PC-3 (cell line): ENCODE data around the gene KRTAP10-2. TPM values are rescaled to one million over a fixed set of nuclear protein-coding genes. Genes with fewer than 3 reads are reported as not detected.

Source experiments
- ATAC-seq: fragments of 200-7000 bp; cut with Tn5 transposase; 2 replicates; pipeline ENCODE4 v1.9.1; 2020; ENCODE audit warnings: mild to moderate bottlenecking, moderate library complexity
- BruUV-seq: library from RNA; stranded (reverse); fragments of 400-500 nt; replicated peaks from 2 replicates; lab custom pipeline; 2021; lab: Mats Ljungman, UMichigan
- CTCF ChIA-PET: fragments of 300-600 bp; sonication (Branson Sonifier 250); formaldehyde crosslinking; loops from one replicate; lab custom pipeline; 2022; ENCODE audit warnings: antibody characterized with exemption; lab: Charles Lee
- POLR2A ChIA-PET: fragments of 300-600 bp; sonication (Branson Sonifier 250); formaldehyde crosslinking; loops from one replicate; lab custom pipeline; 2022; ENCODE audit warnings: antibody characterized with exemption; ENCODE audit not compliant: unreplicated experiment; lab: Charles Lee
- DNase-seq: peaks from one replicate; pipeline ENCODE4 v3.0.0-alpha.2; 2015
- H2AFZ ChIP-seq: fragments of 300-600 bp; sonication (generic); 2 replicates; pipeline ENCODE4 v1.6.0; 2016; ENCODE audit warnings: antibody characterized with exemption, low read length
- H3F3A ChIP-seq: fragments of 300-600 bp; sonication (generic); one replicate; pipeline ENCODE4 v1.6.0; 2017; ENCODE audit warnings: antibody characterized with exemption, low read length, control low read depth, mild to moderate bottlenecking; ENCODE audit not compliant: unreplicated experiment
- H3K27ac ChIP-seq: fragments of 300-600 bp; sonication (generic); 2 replicates; pipeline ENCODE4 v1.5.1; 2016; ENCODE audit warnings: mild to moderate bottlenecking, low read length
- H3K27me3 ChIP-seq: fragments of 300-600 bp; sonication (generic); 2 replicates; pipeline ENCODE4 v1.6.1; 2016; ENCODE audit warnings: low read length, mixed read lengths
- H3K36me3 ChIP-seq: fragments of 300-600 bp; sonication (generic); 2 replicates; pipeline ENCODE4 v1.6.1; 2016; ENCODE audit warnings: low read depth, mixed run types, low read length, mixed read lengths
- H3K4me1 ChIP-seq: fragments of 300-600 bp; sonication (generic); 2 replicates; pipeline ENCODE4 v1.5.1; 2016; ENCODE audit warnings: low read length; ENCODE audit not compliant: insufficient read depth
- H3K4me2 ChIP-seq: fragments of 300-600 bp; sonication (generic); 2 replicates; pipeline ENCODE4 v1.6.0; 2016; ENCODE audit warnings: low read length
- H3K4me3 ChIP-seq: fragments of 300-600 bp; sonication (generic); 2 replicates; pipeline ENCODE4 v1.5.1; 2016; ENCODE audit warnings: mild to moderate bottlenecking, low read length, mixed read lengths
- H3K79me2 ChIP-seq: fragments of 300-600 bp; sonication (generic); 2 replicates; pipeline ENCODE4 v1.6.1; 2017; ENCODE audit warnings: low read length, mixed read lengths
- H3K9ac ChIP-seq: fragments of 300-600 bp; sonication (generic); 2 replicates; pipeline ENCODE4 v1.6.0; 2016; ENCODE audit warnings: mild to moderate bottlenecking, low read length
- H3K9me2 ChIP-seq: fragments of 300-600 bp; sonication (generic); replicated peaks from 2 replicates; pipeline ENCODE4 v1.6.1; 2016; ENCODE audit warnings: mixed run types, low read length, mixed read lengths
- H3K9me3 ChIP-seq: fragments of 300-600 bp; sonication (generic); 2 replicates; pipeline ENCODE4 v1.6.1; 2016; ENCODE audit warnings: low read length, mixed read lengths
- H4K20me1 ChIP-seq: fragments of 300-600 bp; sonication (generic); 2 replicates; pipeline ENCODE4 v1.6.1; 2016; ENCODE audit warnings: low read length, mixed read lengths
- EZH2 ChIP-seq: fragments of 300-600 bp; sonication (generic); IDR thresholded peaks from one replicate; pipeline ENCODE4 v1.6.1; 2017; ENCODE audit warnings: antibody characterized with exemption, mild to moderate bottlenecking, low read length; ENCODE audit not compliant: unreplicated experiment
- EZH2phosphoT487 ChIP-seq: fragments of 300-600 bp; sonication (generic); IDR thresholded peaks from 2 replicates; pipeline ENCODE4 v1.6.1; 2018; ENCODE audit warnings: mild to moderate bottlenecking, antibody characterized with exemption, low read length, borderline replicate concordance
- intact Hi-C: fragments of 100-400 bp; cut with micrococcal nuclease; formaldehyde crosslinking; loops from 2 replicates; pipeline ENCODE4 v1.9.0; 2023
- total RNA-seq: library from RNA; depleted of rRNA; stranded (reverse); fragments of >200 nt; gene quantifications from 2 replicates; pipeline ENCODE4 v1.2.3, GENCODE V29; 2014
- TF ChIP-seq, protein P1 (sequence below): fragments of 300-600 bp; sonication (generic); conservative IDR thresholded peaks from 2 replicates; pipeline ENCODE4 v1.5.1; 2017; ENCODE audit warnings: antibody characterized with exemption, low read depth, mild to moderate bottlenecking, low read length

KRTAP10-2 gene
- total RNA-seq, 1 experiment from 2014 or later: not detected

DNA sequence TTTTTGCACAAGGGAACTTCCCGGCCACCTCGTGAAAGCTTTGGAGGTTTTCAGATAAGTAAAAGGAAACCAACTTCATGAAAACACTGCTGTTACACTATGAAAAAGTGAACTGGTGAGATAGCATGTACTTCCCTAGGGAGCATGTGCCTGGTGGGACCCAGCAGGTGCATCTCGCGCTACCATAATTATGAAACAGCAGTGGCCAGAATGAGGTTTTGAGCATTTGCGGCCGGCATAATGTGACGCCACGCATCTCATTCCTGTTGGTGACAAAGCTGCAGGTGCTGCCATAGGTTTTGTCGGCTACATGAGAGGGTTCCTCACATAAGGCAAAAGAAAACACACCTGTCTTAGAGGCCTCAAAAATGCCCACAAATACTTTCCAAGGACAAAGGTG is 5.6 kb upstream of the KRTAP10-2 start:
- Histone ChIP-seq H4K20me1 (no peaks in the 10 kb centered on the region), H3K4me2 (no peak overlapping the region), H2AFZ (no peak overlapping the region), H3K27me3 (no peaks in the 10 kb centered on the region), H3K27ac (no peak overlapping the region), H3K9me2 (no peaks in the 10 kb centered on the region), H3F3A (no peaks in the 10 kb centered on the region), H3K4me3 (no peak overlapping the region), H3K79me2 (no peaks in the 10 kb centered on the region), H3K4me1 (no peaks in the 10 kb centered on the region), H3K9me3 (no peaks in the 10 kb centered on the region), H3K9ac (no peak overlapping the region), H3K36me3 (no peaks in the 10 kb centered on the region)
- BruUV-seq: no TSS peak
- POLR2A ChIA-PET: no interaction called here
- no peak for TF ChIP-seq EZH2phosphoT487
- no peak for TF ChIP-seq EZH2
- TF ChIP-seq, protein P1, sequence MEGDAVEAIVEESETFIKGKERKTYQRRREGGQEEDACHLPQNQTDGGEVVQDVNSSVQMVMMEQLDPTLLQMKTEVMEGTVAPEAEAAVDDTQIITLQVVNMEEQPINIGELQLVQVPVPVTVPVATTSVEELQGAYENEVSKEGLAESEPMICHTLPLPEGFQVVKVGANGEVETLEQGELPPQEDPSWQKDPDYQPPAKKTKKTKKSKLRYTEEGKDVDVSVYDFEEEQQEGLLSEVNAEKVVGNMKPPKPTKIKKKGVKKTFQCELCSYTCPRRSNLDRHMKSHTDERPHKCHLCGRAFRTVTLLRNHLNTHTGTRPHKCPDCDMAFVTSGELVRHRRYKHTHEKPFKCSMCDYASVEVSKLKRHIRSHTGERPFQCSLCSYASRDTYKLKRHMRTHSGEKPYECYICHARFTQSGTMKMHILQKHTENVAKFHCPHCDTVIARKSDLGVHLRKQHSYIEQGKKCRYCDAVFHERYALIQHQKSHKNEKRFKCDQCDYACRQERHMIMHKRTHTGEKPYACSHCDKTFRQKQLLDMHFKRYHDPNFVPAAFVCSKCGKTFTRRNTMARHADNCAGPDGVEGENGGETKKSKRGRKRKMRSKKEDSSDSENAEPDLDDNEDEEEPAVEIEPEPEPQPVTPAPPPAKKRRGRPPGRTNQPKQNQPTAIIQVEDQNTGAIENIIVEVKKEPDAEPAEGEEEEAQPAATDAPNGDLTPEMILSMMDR: no peak
- ATAC-seq (no peak), DNase-seq (no peak)
- intact Hi-C loops: no loop called here
- CTCF ChIA-PET: no interaction called here

DNA sequence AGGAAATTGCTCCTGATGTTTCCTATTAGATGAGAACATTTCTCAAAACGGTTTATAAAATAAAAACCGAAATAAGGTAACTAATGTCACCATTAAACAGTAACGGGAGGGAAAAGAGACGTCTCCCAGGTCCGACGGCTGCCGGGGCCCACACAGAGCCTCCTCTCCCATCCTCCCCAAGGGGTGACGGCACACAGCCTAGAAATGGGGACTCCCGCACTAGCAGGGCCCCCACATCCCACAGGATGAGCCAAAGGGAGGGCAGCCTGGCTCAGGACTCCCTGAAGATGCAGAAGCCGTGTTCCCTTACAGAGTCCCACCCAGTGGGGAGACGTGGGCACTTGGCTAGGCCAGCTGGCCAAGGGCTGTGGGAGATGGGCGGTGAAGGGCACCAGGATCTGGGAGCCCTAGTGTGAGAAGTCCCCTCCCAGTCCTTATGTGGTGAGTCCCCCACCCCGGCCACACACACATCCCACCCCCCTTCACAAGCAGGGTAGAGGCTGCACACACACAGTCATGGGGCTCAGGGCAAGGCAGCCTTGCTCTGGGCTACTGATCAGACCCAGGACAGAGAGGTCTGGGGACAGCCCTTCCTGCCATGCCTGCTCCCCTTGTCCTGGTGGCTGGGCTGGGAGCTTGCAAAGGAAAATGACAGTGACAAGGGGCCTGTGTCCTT is 4.0 kb upstream of the KRTAP10-2 start:
- Histone ChIP-seq H3F3A (no peaks in the 10 kb centered on the region), H3K27me3 (no peaks in the 10 kb centered on the region), H3K27ac (no peak overlapping the region), H3K4me3 (no peak overlapping the region), H2AFZ (no peak overlapping the region), H3K9me3 (no peaks in the 10 kb centered on the region), H3K4me2 (no peak overlapping the region), H4K20me1 (no peaks in the 10 kb centered on the region), H3K36me3 (no peaks in the 10 kb centered on the region), H3K79me2 (no peaks in the 10 kb centered on the region), H3K9ac (no peak overlapping the region), H3K4me1 (no peaks in the 10 kb centered on the region), H3K9me2 (no peaks in the 10 kb centered on the region)
- TF ChIP-seq EZH2phosphoT487: no peak
- TF ChIP-seq EZH2: no peak
- TF ChIP-seq, protein P1: no peak
- no TSS peak for BruUV-seq
- no peak for DNase-seq
- ATAC-seq: no peak
- ChIA-PET POLR2A (no interaction called here), CTCF (no interaction called here)
- intact Hi-C loops: no loop called here

DNA sequence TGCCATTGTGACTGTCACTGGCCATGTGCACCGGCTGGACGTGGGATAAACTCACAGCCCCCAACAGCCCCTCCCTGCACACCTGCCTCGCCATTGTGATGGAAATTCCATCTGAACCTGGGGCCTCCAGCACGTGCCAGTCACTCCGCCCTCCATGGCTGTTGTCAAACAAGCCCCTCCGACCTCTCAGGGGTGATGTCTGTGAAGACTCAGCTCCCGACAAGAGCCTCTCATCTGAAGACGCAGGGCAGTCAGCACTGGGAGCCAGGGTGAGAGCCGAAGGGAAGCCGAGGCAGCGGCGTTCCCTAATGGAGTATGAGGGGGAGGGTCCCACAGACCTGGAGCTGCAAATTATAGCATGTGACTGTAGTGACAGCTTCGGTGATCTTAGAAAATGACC is 1.4 kb upstream of the KRTAP10-2 start:
- DNase-seq: no peak
- no peak for ATAC-seq
- ChIA-PET CTCF (no interaction called here), POLR2A (interaction anchor here (0.5 kb wide), 1 partner anchor 139 kb away, joined by 5 read pairs; no protein-coding TSS in a partner anchor)
- no peak overlapping the region for H3K9ac ChIP-seq
- intact Hi-C loops: no loop called here
- no TSS peak for BruUV-seq
- H3K4me2 ChIP-seq: no peak overlapping the region
- H3K79me2 ChIP-seq: no peaks in the 10 kb centered on the region
- no peaks in the 10 kb centered on the region for H3K36me3 ChIP-seq
- H3K27me3 ChIP-seq: no peaks in the 10 kb centered on the region
- H3K4me3 ChIP-seq: no peak overlapping the region
- no peaks in the 10 kb centered on the region for H3K9me2 ChIP-seq
- H2AFZ ChIP-seq: no peak overlapping the region
- no peak for TF ChIP-seq EZH2
- no peak for TF ChIP-seq EZH2phosphoT487
- TF ChIP-seq, protein P1: no peak
- H3F3A ChIP-seq: no peaks in the 10 kb centered on the region
- no peaks in the 10 kb centered on the region for H4K20me1 ChIP-seq
- no peaks in the 10 kb centered on the region for H3K4me1 ChIP-seq
- H3K9me3 ChIP-seq: no peaks in the 10 kb centered on the region
- H3K27ac ChIP-seq: no peak overlapping the region
